ENCODE results near the gene ATXN1.
"Not testable (repeated sequence)": the region's sequence is repeated elsewhere in the genome, so short reads cannot be mapped to it uniquely, and the experiment has no call there.

Gene ATXN1

GRCh38 chr6:16621002-16621401 lies 140.3 kb downstream of the ATXN1 start:
- Mint-ChIP-seq H3K9me3 (no peaks in the 10 kb centered on the region), H3K27ac (peak overlapping the region; percentile 40), H3K27me3 (no peaks in the 10 kb centered on the region), H3K36me3 (peaks cover 28% of the 10 kb centered on the region), H3K4me3 (no peak overlapping the region), H3K4me1 (peaks cover 23% of the 10 kb centered on the region)
- ATAC-seq, result no peak

GRCh38 chr6:16619777-16620176 lies 141.5 kb downstream of the ATXN1 start:
- H3K4me3 Mint-ChIP-seq, result no peak overlapping the region
- H3K27ac Mint-ChIP-seq, result no peak overlapping the region
- H3K36me3 Mint-ChIP-seq, result peaks cover 22% of the 10 kb centered on the region
- peaks cover 23% of the 10 kb centered on the region for H3K4me1 Mint-ChIP-seq
- ATAC-seq, result no peak
- H3K27me3 Mint-ChIP-seq, result no peaks in the 10 kb centered on the region
- H3K9me3 Mint-ChIP-seq, result no peaks in the 10 kb centered on the region

DNA sequence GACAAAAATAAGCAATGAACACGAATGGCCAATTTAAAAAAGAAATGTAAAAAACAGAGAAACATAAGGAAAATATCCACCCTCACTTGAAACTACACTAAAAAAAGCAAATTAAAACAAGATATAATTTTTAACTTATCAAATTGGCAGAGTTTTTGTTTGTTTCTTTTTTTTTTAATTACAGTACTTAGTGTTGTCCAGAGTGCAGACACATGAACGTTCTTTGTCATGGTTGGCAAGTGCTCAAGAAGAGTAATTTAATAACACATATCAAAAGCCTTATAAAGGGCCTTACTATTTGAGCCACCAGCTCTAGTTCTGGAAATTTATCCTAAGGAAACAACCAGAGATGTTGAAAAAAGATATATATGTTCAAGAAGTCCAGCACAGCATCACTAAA lies 142.3 kb downstream of the ATXN1 start:
- Mint-ChIP-seq H3K4me3 (no peak overlapping the region), H3K9me3 (no peaks in the 10 kb centered on the region), H3K27ac (no peak overlapping the region), H3K4me1 (peaks cover 19% of the 10 kb centered on the region), H3K36me3 (peaks cover 17% of the 10 kb centered on the region), H3K27me3 (no peaks in the 10 kb centered on the region)
- ATAC-seq, result no peak

GRCh38 chr6:16615215-16615614 lies 146.0 kb downstream of the ATXN1 start:
- H3K9me3 Mint-ChIP-seq, H3K27ac Mint-ChIP-seq, ATAC-seq, H3K4me3 Mint-ChIP-seq, H3K4me1 Mint-ChIP-seq, H3K27me3 Mint-ChIP-seq: not testable (repeated sequence)
- H3K36me3 Mint-ChIP-seq, result peaks cover 19% of the 10 kb centered on the region

DNA sequence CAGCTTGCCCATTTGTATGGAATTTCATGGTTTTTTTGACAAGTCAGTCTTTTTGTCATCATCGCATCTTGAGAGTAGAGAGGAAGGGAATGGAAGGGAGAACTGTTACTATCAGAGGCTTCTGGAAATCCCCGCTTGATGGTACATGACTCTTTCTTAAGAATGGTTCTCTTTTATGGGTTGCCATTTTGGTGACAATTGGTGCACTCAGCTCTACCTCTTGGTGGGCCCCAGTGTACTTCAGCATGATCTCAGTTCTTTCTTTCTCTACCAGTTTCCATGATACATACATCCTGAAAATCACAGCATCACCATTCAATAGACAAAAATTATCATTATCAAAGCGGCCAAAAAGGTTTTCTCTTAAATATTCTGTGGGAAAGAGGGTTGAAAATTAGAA lies 147.1 kb downstream of the ATXN1 start:
- not testable (repeated sequence) for H3K4me3 Mint-ChIP-seq, H3K27ac Mint-ChIP-seq, H3K27me3 Mint-ChIP-seq, H3K9me3 Mint-ChIP-seq, H3K4me1 Mint-ChIP-seq
- H3K36me3 Mint-ChIP-seq, result peaks cover 29% of the 10 kb centered on the region
- ATAC-seq, result peak; percentile 58

- ATAC-seq, H3K9me3 Mint-ChIP-seq, H3K4me3 Mint-ChIP-seq, H3K27ac Mint-ChIP-seq, H3K4me1 Mint-ChIP-seq, H3K27me3 Mint-ChIP-seq: not testable (repeated sequence)
- peaks cover 36% of the 10 kb centered on the region for H3K36me3 Mint-ChIP-seq
Observed at GRCh38 chr6:16613504-16613903, 147.8 kb downstream of the ATXN1 start.

- peak overlapping the region; percentile 12 for H3K27ac Mint-ChIP-seq
- no peak for ATAC-seq
- peaks cover 23% of the 10 kb centered on the region for H3K4me1 Mint-ChIP-seq
- peaks cover 62% of the 10 kb centered on the region for H3K36me3 Mint-ChIP-seq
- H3K9me3 Mint-ChIP-seq, result peaks cover 2% of the 10 kb centered on the region
- H3K27me3 Mint-ChIP-seq, result no peaks in the 10 kb centered on the region
- H3K4me3 Mint-ChIP-seq, result no peak overlapping the region
Observed at GRCh38 chr6:16608444-16608843, 152.8 kb downstream of the ATXN1 start.

DNA sequence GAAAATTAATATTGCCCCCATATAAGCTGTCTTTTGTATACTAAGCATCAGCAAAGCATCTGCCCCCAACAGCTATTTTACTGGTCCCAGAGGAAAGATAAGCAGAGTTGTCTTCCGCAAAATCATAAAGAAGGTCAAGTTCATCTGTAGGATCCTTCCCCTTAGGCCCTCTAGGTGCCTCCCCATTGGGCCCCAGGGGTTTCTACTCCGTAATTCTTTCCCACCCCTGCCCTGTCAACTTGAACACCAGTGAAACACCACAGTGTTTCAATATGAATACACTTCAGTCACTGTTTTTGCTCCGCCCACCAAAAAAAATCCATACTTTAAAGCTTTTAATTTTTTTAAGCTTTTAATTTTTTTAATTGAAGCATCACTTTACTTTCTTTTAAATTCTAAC lies 159.2 kb downstream of the ATXN1 start:
- peak overlapping the region; percentile 56 for H3K27ac Mint-ChIP-seq
- no peaks in the 10 kb centered on the region for H3K9me3 Mint-ChIP-seq
- H3K4me3 Mint-ChIP-seq, result no peak overlapping the region
- peak; percentile 97 for ATAC-seq
- no peaks in the 10 kb centered on the region for H3K27me3 Mint-ChIP-seq
- peaks cover 56% of the 10 kb centered on the region for H3K4me1 Mint-ChIP-seq
- H3K36me3 Mint-ChIP-seq, result peaks cover 48% of the 10 kb centered on the region

- Mint-ChIP-seq H3K9me3 (no peaks in the 10 kb centered on the region), H3K27me3 (no peaks in the 10 kb centered on the region), H3K4me1 (peaks cover 66% of the 10 kb centered on the region), H3K36me3 (peaks cover 46% of the 10 kb centered on the region), H3K4me3 (no peak overlapping the region), H3K27ac (peak overlapping the region; percentile 56)
- ATAC-seq, result no peak
Observed at GRCh38 chr6:16600701-16601100, 160.6 kb downstream of the ATXN1 start.

- Mint-ChIP-seq H3K27ac (no peak overlapping the region), H3K4me1 (peaks cover 66% of the 10 kb centered on the region), H3K27me3 (no peaks in the 10 kb centered on the region), H3K36me3 (peaks cover 49% of the 10 kb centered on the region), H3K9me3 (no peaks in the 10 kb centered on the region), H3K4me3 (no peak overlapping the region)
- ATAC-seq, result no peak
Observed at GRCh38 chr6:16600026-16600425, 161.2 kb downstream of the ATXN1 start.

DNA sequence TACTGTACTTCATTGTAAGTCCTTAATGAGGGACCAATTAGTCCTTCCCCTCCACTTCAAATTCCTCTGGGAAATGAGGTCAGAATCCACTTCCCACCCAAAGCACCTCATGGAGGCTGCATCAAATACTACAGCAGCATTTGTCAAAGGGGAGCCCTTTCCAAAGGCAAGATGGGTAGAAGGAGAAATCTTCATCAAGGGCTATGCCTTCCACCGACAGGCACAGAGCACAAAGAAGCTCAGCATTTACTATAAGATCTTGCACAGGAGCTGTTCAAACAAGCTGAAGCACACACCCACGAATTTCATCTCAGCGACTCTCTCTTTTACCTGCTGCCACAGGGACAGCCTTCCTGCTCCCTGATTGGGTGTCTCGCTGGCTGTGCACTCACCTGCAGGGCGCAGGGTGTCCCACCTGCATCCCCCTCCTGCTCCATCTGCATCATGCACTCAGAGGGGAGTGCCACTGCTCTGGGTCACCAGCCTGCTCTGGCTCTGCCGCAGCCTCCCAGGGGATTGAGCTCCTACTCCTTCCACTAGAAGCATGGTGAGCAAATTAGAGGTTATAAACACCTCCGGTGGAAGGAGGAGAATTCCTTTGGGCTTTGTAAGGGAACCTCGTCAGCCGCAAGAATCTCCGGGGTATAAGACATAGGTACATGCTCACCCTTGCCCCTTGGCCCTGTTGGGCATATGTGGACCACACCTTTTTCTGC lies 164.5 kb downstream of the ATXN1 start:
- Mint-ChIP-seq H3K27me3 (no peaks in the 10 kb centered on the region), H3K4me1 (peaks cover 63% of the 10 kb centered on the region), H3K4me3 (no peak overlapping the region), H3K36me3 (peaks cover 50% of the 10 kb centered on the region), H3K9me3 (peaks cover 2% of the 10 kb centered on the region), H3K27ac (peak overlapping the region; percentile 78)
- ATAC-seq, result no peak

- Mint-ChIP-seq H3K27me3 (no peaks in the 10 kb centered on the region), H3K4me3 (no peak overlapping the region), H3K9me3 (peaks cover 2% of the 10 kb centered on the region), H3K4me1 (peaks cover 61% of the 10 kb centered on the region), H3K36me3 (peaks cover 42% of the 10 kb centered on the region), H3K27ac (peak overlapping the region; percentile 78)
- ATAC-seq, result no peak
Observed at GRCh38 chr6:16595514-16596120, 165.6 kb downstream of the ATXN1 start.

DNA sequence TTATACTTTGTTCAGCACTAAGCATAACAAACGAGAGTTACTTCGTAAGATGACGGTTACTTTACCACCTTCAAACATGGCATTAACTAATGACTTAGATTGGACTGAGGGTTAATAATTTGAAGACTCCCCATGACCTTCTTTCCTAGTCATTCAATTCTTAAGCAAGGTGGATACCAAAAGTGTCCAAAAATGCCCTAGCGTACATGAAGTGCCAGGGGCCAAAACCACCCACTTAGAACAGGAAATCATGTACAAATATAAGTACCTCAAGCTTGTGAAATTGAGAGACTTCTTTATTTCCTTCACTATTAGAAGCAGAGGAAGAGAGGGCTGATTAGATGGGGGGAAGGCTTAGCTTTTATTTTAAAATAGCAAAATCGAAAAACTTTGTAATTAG lies 166.4 kb downstream of the ATXN1 start:
- peaks cover 56% of the 10 kb centered on the region for H3K4me1 Mint-ChIP-seq
- H3K27ac Mint-ChIP-seq, result peak overlapping the region; percentile 78
- H3K9me3 Mint-ChIP-seq, result peaks cover 2% of the 10 kb centered on the region
- no peak for ATAC-seq
- peaks cover 41% of the 10 kb centered on the region for H3K36me3 Mint-ChIP-seq
- H3K27me3 Mint-ChIP-seq, result no peaks in the 10 kb centered on the region
- no peak overlapping the region for H3K4me3 Mint-ChIP-seq

- Mint-ChIP-seq H3K4me3 (peak overlapping the region; percentile 60), H3K9me3 (peaks cover 8% of the 10 kb centered on the region), H3K27me3 (no peaks in the 10 kb centered on the region), H3K36me3 (peaks cover 55% of the 10 kb centered on the region), H3K27ac (peak overlapping the region; percentile 82), H3K4me1 (peaks cover 69% of the 10 kb centered on the region)
- peak; percentile 3 for ATAC-seq
Observed at GRCh38 chr6:16592223-16592911, 168.9 kb downstream of the ATXN1 start.

GRCh38 chr6:16591396-16592222 lies 169.7 kb downstream of the ATXN1 start:
- ATAC-seq, result peak; percentile 90

More at GRCh38 chr6:16591396-16592222, 169.7 kb downstream of the ATXN1 start:
- H3K27me3 Mint-ChIP-seq, result no peaks in the 10 kb centered on the region
- H3K27ac Mint-ChIP-seq, result peak overlapping the region; percentile 82
- H3K4me3 Mint-ChIP-seq, result peak overlapping the region; percentile 60
- H3K36me3 Mint-ChIP-seq, result peaks cover 52% of the 10 kb centered on the region
- peaks cover 8% of the 10 kb centered on the region for H3K9me3 Mint-ChIP-seq
- peaks cover 64% of the 10 kb centered on the region for H3K4me1 Mint-ChIP-seq
